ENCODE measurements around the gene BMAL2. TPM values are rescaled to one million over a fixed set of nuclear protein-coding genes. Genes with fewer than 3 reads are reported as not detected.

Gene BMAL2
- total RNA-seq, 1 donor from 2014 or later = 7.9 TPM

DNA sequence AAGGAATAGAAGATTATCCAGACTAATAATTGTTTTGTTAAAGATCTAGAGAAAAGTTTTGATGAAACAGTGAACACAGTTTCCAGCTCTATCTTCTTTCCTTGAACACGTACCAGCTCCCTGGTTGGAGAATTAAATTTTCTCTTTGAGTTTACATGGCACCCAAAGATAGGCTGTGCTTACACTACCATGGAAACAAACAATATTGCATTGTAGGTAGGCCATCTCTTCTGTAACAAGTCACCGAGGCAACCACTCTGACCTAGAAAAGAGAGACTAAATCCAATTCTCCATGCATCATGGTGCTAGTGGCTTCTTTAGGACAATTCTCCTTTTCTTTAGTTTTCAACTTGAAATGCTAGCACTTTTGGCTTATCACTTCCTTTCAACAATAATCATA, 9.9 kb downstream of the BMAL2 start:
- Mint-ChIP-seq H3K9me3 (ENCODE audit: unreplicated experiment) (no peaks in the 10 kb centered on the region), H3K4me1 (ENCODE audit: unreplicated experiment) (no peaks in the 10 kb centered on the region), H3K36me3 (ENCODE audit: low read depth, unreplicated experiment) (no peaks in the 10 kb centered on the region), H3K27me3 (ENCODE audit: unreplicated experiment) (peaks cover 5% of the 10 kb centered on the region), H3K27ac (ENCODE audit: unreplicated experiment) (no peak overlapping the region), H3K4me3 (ENCODE audit: unreplicated experiment) (no peak overlapping the region)
- DNase-seq (ENCODE audit: low spot score) = no peak
- TF ChIP-seq, protein P1, sequence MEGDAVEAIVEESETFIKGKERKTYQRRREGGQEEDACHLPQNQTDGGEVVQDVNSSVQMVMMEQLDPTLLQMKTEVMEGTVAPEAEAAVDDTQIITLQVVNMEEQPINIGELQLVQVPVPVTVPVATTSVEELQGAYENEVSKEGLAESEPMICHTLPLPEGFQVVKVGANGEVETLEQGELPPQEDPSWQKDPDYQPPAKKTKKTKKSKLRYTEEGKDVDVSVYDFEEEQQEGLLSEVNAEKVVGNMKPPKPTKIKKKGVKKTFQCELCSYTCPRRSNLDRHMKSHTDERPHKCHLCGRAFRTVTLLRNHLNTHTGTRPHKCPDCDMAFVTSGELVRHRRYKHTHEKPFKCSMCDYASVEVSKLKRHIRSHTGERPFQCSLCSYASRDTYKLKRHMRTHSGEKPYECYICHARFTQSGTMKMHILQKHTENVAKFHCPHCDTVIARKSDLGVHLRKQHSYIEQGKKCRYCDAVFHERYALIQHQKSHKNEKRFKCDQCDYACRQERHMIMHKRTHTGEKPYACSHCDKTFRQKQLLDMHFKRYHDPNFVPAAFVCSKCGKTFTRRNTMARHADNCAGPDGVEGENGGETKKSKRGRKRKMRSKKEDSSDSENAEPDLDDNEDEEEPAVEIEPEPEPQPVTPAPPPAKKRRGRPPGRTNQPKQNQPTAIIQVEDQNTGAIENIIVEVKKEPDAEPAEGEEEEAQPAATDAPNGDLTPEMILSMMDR (IDR thresholded peaks at IDR 0.05; ENCODE audit: unreplicated experiment) = no peak

DNA sequence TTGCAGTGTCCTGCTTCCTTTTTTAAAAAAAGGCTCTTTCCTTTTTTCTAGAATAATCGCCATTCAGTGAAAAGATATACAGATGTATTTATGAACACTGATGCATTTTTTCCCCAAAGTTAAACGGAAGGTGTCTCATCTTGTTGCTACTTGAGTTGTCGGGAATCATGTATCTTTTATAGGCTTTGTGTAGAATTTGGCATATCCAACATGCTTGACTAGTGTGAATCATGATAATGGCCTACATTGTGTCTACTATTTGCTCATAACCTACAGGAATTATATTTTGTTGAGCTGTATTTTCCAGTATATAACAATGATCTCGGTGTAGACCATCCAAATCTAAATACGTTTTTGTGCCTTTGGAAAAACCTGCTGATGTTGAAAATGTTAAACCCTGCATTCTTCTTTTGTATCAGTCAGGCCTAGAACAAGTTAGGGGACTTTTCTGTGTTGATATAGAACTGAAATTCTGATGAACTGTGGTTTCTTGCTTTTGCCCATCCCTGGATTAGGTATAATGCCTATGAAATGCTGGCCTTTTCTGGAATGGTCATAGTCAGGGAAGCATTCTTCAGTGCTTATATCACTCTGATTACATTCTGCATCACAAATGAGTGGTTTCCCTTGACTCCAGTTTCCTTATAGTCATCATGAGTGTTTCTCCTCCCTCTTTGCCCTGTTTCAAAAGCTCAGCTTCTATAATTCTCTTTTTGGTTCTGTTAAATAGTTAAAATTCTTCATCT, 10.8 kb downstream of the BMAL2 start:
- TF ChIP-seq, protein P1 (IDR thresholded peaks at IDR 0.05; ENCODE audit: unreplicated experiment) = no peak
- H3K4me3 Mint-ChIP-seq (ENCODE audit: unreplicated experiment) = no peak overlapping the region
- H3K27ac Mint-ChIP-seq (ENCODE audit: unreplicated experiment) = no peak overlapping the region
- peaks cover 5% of the 10 kb centered on the region for H3K27me3 Mint-ChIP-seq (ENCODE audit: unreplicated experiment)
- no peaks in the 10 kb centered on the region for H3K4me1 Mint-ChIP-seq (ENCODE audit: unreplicated experiment)
- no peak for DNase-seq (ENCODE audit: low spot score)
- H3K9me3 Mint-ChIP-seq (ENCODE audit: unreplicated experiment) = no peaks in the 10 kb centered on the region
- H3K36me3 Mint-ChIP-seq (ENCODE audit: low read depth, unreplicated experiment) = no peaks in the 10 kb centered on the region

DNA sequence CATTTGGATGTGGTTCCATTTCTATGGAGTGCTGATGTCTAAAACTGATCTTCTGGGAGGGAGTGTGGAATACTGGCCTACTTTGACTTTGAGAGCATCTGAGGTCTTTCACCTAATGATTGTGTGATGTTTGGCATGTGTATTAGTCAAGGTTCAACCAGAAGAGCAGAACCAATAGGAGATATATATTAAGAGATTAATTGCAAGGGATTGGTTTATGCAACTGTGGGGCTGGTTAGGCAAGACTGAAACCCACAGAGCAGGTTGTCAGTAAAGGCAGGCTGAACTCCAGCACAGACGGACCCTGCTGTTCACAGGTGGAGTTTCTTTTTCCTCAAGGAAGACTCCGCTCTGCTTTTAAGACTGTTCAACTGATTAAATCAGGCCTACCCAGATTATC, 11.6 kb downstream of the BMAL2 start:
- Mint-ChIP-seq H3K9me3 (ENCODE audit: unreplicated experiment) (no peaks in the 10 kb centered on the region), H3K4me1 (ENCODE audit: unreplicated experiment) (no peaks in the 10 kb centered on the region), H3K27ac (ENCODE audit: unreplicated experiment) (no peak overlapping the region), H3K4me3 (ENCODE audit: unreplicated experiment) (no peak overlapping the region), H3K36me3 (ENCODE audit: low read depth, unreplicated experiment) (no peaks in the 10 kb centered on the region), H3K27me3 (ENCODE audit: unreplicated experiment) (peaks cover 7% of the 10 kb centered on the region)
- DNase-seq (ENCODE audit: low spot score) = no peak
- TF ChIP-seq, protein P1 (IDR thresholded peaks at IDR 0.05; ENCODE audit: unreplicated experiment) = no peak

DNA sequence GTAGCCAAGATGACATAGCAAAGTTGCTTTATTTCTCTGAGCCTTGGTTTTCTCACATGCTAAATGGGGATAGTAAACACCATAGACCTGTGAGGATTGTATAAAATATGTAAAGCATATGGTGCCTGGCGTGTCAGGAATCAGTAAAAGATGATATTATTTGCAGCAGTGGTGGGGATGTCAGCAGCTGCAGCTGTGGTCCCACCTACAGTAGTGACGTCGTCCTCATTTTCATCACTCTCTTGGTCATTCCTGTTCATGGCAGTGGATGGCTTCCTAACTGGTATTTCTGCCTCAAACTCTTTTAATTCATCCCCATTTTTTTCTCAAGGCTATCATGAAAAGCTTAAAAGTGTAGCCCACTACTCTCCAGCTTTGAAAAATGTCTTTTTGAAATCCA, 12.1 kb downstream of the BMAL2 start:
- TF ChIP-seq, protein P1 (IDR thresholded peaks at IDR 0.05; ENCODE audit: unreplicated experiment) = no peak
- no peak overlapping the region for H3K4me3 Mint-ChIP-seq (ENCODE audit: unreplicated experiment)
- peaks cover 7% of the 10 kb centered on the region for H3K27me3 Mint-ChIP-seq (ENCODE audit: unreplicated experiment)
- no peaks in the 10 kb centered on the region for H3K36me3 Mint-ChIP-seq (ENCODE audit: low read depth, unreplicated experiment)
- DNase-seq (ENCODE audit: low spot score) = no peak
- H3K27ac Mint-ChIP-seq (ENCODE audit: unreplicated experiment) = no peak overlapping the region
- H3K9me3 Mint-ChIP-seq (ENCODE audit: unreplicated experiment) = no peaks in the 10 kb centered on the region
- no peaks in the 10 kb centered on the region for H3K4me1 Mint-ChIP-seq (ENCODE audit: unreplicated experiment)

DNA sequence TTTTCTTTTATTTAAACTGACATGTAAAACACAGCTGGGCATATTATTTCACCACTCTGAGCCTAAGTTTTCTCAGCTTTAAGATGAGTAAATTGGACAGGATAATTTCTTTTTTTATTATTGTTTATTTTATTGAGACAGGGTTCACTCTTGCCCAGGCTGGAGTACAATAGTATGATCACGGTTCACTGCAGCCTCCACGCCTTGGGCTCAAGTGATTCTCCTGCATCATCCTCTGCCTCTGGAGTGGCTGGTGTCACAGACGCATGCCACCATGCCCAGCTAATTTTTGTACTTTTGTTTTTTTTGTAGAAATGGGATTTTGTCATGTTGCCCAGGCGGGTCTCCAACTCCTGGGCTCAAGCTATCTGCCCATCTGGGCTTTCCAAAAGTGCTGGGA, 12.7 kb downstream of the BMAL2 start:
- no peak overlapping the region for H3K27ac Mint-ChIP-seq (ENCODE audit: unreplicated experiment)
- TF ChIP-seq, protein P1 (IDR thresholded peaks at IDR 0.05; ENCODE audit: unreplicated experiment) = no peak
- H3K4me3 Mint-ChIP-seq (ENCODE audit: unreplicated experiment) = no peak overlapping the region
- no peaks in the 10 kb centered on the region for H3K36me3 Mint-ChIP-seq (ENCODE audit: low read depth, unreplicated experiment)
- no peaks in the 10 kb centered on the region for H3K9me3 Mint-ChIP-seq (ENCODE audit: unreplicated experiment)
- no peak for DNase-seq (ENCODE audit: low spot score)
- H3K27me3 Mint-ChIP-seq (ENCODE audit: unreplicated experiment) = peaks cover 6% of the 10 kb centered on the region
- H3K4me1 Mint-ChIP-seq (ENCODE audit: unreplicated experiment) = no peaks in the 10 kb centered on the region

Measured in endothelial cell (in vitro differentiated cells).